Adrenal gland (tissue), 5 donors: Measurements from ENCODE around the gene CLASP1.

Source experiments
- POLR2A ChIP-seq, 2 donors: fragments of 450-650 bp; IDR thresholded peaks; one replicate each; pipeline ENCODE4 v1.6.1; 2017; ENCODE audit warnings: antibody characterized with exemption in 2 of 2, mild to moderate bottlenecking in 2 of 2, moderate library complexity in 1 of 2
- TF ChIP-seq, protein P1 (sequence below), 6 experiments: fragments of 450-650 bp in 4 of 6; fragments of 200-600 bp in 2 of 6; sonication (generic) in 1 of 6; IDR thresholded peaks; 1 replicate in 5 of 6; 2 replicates in 1 of 6; pipeline versions ENCODE4 v1.5.1 to v1.8.0; 2016 to 2021; ENCODE audit warnings: antibody characterized with exemption in 6 of 6, mild to moderate bottlenecking in 2 of 6, moderate library complexity in 1 of 6
- donor health status: DM: no; HTN: no; CAD: no.

DNA sequence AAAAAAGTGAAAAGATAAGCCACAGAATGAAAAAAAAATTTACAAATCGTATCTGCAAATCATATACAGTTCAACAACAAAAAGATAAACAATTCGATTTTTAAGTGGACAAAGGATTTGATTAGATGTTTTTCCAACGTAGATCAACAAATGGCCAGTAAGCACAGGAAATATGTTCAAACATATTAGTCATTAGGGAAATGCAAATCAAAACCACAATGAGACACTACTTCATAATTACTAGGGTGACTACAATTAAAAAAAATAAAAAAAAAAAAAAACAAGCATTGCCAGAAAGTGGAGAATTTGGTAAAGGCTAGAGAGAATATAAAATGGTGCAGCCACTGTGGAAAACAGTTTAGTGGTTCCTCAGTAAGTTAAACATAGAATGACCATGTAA, 156.9 kb downstream of the CLASP1 start:
- TF ChIP-seq, protein P1, sequence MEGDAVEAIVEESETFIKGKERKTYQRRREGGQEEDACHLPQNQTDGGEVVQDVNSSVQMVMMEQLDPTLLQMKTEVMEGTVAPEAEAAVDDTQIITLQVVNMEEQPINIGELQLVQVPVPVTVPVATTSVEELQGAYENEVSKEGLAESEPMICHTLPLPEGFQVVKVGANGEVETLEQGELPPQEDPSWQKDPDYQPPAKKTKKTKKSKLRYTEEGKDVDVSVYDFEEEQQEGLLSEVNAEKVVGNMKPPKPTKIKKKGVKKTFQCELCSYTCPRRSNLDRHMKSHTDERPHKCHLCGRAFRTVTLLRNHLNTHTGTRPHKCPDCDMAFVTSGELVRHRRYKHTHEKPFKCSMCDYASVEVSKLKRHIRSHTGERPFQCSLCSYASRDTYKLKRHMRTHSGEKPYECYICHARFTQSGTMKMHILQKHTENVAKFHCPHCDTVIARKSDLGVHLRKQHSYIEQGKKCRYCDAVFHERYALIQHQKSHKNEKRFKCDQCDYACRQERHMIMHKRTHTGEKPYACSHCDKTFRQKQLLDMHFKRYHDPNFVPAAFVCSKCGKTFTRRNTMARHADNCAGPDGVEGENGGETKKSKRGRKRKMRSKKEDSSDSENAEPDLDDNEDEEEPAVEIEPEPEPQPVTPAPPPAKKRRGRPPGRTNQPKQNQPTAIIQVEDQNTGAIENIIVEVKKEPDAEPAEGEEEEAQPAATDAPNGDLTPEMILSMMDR (IDR thresholded peaks at IDR 0.05), result no peak
- no peak for TF ChIP-seq POLR2A (IDR thresholded peaks at IDR 0.05)
